Measurements from ENCODE around the gene SCUBE2.
A peak's percentile ranks its signal among the peaks of the same experiment; 100 is the strongest.

The SCUBE2 gene

GRCh38 chr11:9073466-9074225 lies 17.8 kb downstream of the SCUBE2 start:
- DNase-seq = no peak

GRCh38 chr11:9072626-9073176 lies 18.7 kb downstream of the SCUBE2 start:
- no peak for DNase-seq

- no peak for DNase-seq
These were observed 19.7 kb downstream of the SCUBE2 start for GRCh38 chr11:9071692-9072091.

DNA sequence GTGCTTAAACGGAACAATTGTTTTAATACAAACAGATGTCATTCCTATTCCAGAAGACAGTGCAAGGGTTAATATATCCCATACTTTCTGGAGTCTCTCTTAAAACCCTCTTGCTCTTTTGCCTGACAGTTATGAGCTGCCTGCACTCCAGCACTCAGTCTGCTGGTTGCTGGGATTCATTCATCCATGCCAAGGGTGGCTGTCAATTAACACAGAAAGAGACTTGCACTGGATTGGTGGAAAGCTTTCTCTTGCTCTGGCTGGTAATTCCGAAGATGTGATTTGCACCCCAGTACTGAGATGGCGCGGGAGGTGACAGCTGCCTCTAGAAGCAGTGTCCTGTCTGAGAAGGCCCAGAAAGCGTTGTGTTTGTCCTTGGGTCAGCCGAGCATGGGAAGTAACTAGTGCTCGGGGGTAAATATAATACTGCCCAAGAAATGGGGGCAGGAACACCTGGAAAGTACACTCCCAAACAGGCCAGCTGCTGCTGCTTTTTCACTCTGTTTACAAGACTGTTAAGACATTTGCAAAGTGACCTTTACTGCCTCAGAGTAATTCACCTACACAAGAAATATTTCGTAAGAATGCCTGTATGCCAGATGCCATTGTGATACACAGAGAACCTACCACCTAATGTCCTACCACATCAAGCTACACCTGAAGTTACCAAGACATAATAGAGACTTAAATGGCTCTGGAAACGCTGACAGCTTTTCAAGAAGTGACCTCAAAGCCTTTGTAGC lies 20.5 kb downstream of the SCUBE2 start:
- peak; percentile 50 for DNase-seq

- DNase-seq = no peak
These were observed 21.4 kb downstream of the SCUBE2 start for GRCh38 chr11:9069862-9070470.

DNA sequence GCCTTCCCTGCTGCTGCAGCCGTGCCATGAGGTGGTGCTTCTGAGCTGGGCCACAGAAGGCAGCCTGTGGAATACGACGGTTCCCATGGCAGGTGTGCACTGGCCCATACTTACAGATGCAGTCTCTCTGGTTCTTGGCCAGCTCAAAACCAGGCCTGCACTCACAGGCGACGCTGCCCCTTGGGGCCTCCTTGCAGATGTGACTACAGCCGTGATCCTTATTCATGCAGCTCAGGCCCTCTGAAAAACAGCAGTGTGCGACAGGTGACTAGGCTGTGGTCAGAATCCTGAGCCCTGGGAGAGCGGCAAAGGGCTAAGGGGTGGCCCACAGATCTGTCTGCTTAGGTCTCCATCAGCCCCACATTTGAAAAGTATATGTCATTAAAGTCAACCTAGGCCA lies 22.1 kb downstream of the SCUBE2 start:
- DNase-seq = peak; percentile 60

GRCh38 chr11:9066433-9066925 lies 24.9 kb downstream of the SCUBE2 start:
- peak; percentile 85 for DNase-seq

DNA sequence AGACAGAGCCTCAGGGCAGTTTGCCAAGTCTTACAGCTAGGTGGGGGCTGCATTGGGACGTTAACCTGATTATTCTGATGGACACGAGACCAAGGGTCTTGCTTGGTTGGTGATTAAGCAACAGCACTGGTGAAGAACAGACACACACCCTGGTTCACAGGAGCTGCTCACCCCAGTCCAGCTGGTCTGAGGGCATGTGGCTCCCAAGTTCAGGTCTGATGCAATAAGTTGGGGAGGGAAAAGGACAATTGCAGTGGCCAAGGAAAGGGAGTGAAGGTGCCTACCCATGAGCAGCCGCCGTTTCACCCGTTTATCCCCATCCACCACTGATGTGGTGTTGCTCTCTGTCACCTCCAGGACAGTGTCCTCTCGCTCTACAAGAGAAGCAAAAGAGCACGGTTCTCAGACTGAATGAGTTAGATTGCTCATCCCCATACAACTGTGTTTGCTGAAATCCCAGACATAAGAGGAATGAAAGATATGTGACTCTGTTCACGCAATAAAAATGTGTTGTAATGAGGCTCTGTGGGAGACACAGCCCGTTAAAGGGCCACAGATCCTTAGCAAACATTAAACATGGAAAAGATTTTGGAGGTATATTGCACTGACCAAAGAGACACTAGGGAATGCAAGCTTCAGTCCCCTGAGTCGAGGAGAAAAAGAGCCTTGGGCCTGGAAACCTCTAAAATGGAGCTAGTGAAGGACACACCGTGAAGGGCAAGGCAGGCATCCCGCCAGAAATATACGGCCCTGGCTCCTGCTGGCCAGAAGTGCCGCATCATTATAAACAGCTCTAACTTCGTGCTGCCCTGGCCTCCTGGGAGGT lies 25.6 kb downstream of the SCUBE2 start:
- peak; percentile 11 for DNase-seq

- DNase-seq = no peak
These were observed 29.6 kb downstream of the SCUBE2 start for GRCh38 chr11:9061807-9062206.

GRCh38 chr11:9060700-9061111 lies 30.7 kb downstream of the SCUBE2 start:
- no peak for DNase-seq

GRCh38 chr11:9059406-9059805 lies 32.0 kb downstream of the SCUBE2 start:
- no peak for DNase-seq

- no peak for DNase-seq
These were observed 33.5 kb downstream of the SCUBE2 start for GRCh38 chr11:9057888-9058287.

- DNase-seq = peak; percentile 55
These were observed 34.4 kb downstream of the SCUBE2 start for GRCh38 chr11:9057007-9057406.

- DNase-seq = no peak
These were observed 34.9 kb downstream of the SCUBE2 start for GRCh38 chr11:9056467-9056866.

DNA sequence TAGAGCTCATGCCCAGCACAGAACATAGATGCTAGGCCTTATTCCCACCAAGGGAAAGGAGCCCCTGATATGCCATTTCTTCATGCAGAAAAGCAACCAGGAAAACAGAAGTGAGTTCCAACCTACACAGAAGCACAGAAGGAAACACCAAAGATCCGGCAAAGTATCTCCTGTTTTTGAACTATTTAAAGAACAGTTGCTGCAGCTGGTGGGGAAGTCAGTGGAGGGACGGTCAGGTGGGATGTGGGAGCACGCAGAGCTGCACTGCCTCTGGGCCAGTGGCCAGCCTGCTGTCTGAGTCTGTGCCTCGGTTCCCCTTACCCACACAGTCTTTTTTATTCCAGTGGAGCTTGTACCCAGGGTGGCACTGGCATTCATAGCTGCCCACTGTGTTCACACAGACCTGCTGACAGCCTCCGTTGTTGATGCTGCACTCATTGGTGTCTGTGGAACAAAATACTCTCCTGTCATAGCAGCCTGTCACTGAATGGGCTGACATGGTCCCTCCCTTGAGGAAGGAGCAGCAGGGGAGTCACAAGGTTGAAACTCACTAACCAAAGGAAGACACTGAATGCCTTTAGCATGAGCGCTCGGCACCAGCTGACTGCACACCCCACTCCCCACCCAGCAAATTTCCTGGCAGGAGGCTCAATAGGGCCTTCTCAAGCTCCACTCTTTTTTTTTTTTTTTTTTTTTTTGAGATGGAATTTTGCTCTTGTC lies 37.9 kb downstream of the SCUBE2 start:
- no peak for DNase-seq

DNA sequence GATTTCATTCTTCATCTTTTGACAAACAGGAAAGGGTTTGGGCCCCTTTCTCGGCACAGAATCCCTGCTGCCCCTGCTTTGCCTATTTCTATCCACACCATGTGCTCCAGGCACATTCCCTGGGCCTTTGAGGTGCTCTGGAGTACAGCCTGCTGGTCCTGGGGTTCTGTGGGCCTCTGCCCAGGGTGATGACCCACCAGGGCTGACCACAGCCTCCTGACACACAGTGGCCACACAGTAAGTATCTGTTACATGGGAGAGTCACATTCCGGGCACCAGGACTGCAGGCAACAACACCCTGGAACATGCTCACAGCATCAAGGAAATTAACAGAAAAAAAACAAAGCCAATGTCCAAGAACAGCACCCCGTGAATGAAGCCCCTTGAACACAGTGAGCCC lies 39.1 kb downstream of the SCUBE2 start:
- DNase-seq = no peak

GRCh38 chr11:9049959-9050358 lies 41.4 kb downstream of the SCUBE2 start:
- DNase-seq = no peak

GRCh38 chr11:9047964-9048523 lies 43.4 kb downstream of the SCUBE2 start:
- DNase-seq = peak; percentile 78

GRCh38 chr11:9046481-9046880 lies 44.9 kb downstream of the SCUBE2 start:
- peak; percentile 57 for DNase-seq

DNA sequence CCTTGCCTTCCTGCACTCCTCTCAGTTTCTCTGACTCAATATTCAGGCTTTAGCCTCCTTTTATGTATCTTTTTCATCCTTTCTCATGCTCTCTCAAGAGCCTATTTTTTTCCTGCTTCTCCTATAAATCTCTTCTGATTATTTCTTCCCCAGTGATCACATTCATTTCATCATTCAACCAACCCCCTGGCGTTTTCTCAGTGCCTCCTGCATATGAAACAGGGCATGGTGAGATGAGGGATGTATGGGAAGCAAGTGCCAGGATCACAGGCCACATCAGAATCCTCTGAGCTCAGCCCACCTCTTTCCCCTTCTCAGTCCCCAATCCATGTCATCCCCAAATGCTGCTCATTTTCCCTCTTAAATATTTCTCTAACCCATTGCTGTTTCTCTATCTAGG lies 48.9 kb downstream of the SCUBE2 start:
- peak; percentile 10 for DNase-seq

DNA sequence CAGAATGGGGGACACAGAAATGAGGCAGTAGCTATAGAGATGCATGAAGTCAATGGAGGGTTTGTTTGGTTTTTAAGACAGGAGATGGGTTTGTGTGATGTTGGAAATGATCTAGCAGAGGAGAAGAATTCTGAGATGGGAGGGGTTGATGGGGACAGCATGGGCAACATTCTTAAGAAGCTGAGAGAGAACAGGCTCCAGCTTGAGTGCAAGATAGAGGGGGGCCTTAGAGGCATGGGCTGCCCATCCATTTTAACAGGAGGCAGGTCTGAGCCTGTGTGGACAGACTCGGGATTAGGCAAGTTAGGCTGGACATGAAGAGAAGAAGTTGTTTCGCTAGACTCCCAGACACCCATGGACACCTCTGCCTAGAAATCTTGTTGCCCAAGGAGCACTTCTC lies 49.7 kb downstream of the SCUBE2 start:
- DNase-seq = no peak

All from eye (tissue), 1 donor.